ENCODE measurements around the gene TCEA2. TPM values are rescaled to one million over a fixed set of nuclear protein-coding genes. Genes with fewer than 3 reads are reported as not detected.
A peak's percentile ranks its signal among the peaks of the same experiment; 100 is the strongest.

Gene TCEA2
- total and polyA plus RNA-seq, 2 of the 13 experiments (the other 11 are each of a cell fraction or from before 2014, with no cell fraction given) = 28.1 to 33.7 TPM

- TF ChIP-seq E2F5 (CRISPR knock-in tag; conservative IDR thresholded peaks at IDR 0.05) = 0 out of 2 replicates have a peak, but pooled peaks have one; percentile 37
- TF ChIP-seq KDM6A (CRISPR knock-in tag; IDR thresholded peaks at IDR 0.05; ENCODE audit: low read depth) = peak; percentile 41; the same call in 1 of the 2 replicates
- peak; percentile 63 for TF ChIP-seq POLR2AphosphoS5 (IDR thresholded peaks at IDR 0.05; ENCODE audit: low read depth, low read length)
- TF ChIP-seq NR0B2 (CRISPR knock-in tag; IDR thresholded peaks at IDR 0.05) = peak; percentile 51; the same call in 1 of the 2 replicates
- TF ChIP-seq ZNF850 (CRISPR knock-in tag; conservative IDR thresholded peaks at IDR 0.05) = no peak
- peak; percentile 89 for TF ChIP-seq AGO2 (optimal IDR thresholded peaks at IDR 0.05; ENCODE audit: low read depth, low read length)
- peak; percentile 43; the same call in 1 of the 2 replicates for TF ChIP-seq ZGPAT (CRISPR knock-in tag; IDR thresholded peaks at IDR 0.05)
- TF ChIP-seq GMEB2 (CRISPR knock-in tag; IDR thresholded peaks at IDR 0.05; ENCODE audit: low read depth) = no peak
- TF ChIP-seq, protein P1, sequence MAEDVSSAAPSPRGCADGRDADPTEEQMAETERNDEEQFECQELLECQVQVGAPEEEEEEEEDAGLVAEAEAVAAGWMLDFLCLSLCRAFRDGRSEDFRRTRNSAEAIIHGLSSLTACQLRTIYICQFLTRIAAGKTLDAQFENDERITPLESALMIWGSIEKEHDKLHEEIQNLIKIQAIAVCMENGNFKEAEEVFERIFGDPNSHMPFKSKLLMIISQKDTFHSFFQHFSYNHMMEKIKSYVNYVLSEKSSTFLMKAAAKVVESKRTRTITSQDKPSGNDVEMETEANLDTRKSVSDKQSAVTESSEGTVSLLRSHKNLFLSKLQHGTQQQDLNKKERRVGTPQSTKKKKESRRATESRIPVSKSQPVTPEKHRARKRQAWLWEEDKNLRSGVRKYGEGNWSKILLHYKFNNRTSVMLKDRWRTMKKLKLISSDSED (CRISPR knock-in tag; IDR thresholded peaks at IDR 0.05) = no peak; the same call in 1 of the 2 replicates
- TF ChIP-seq, protein P2, sequence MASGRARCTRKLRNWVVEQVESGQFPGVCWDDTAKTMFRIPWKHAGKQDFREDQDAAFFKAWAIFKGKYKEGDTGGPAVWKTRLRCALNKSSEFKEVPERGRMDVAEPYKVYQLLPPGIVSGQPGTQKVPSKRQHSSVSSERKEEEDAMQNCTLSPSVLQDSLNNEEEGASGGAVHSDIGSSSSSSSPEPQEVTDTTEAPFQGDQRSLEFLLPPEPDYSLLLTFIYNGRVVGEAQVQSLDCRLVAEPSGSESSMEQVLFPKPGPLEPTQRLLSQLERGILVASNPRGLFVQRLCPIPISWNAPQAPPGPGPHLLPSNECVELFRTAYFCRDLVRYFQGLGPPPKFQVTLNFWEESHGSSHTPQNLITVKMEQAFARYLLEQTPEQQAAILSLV (CRISPR knock-in tag; IDR thresholded peaks at IDR 0.05; ENCODE audit: borderline replicate concordance) = peak; percentile 56
- peak; percentile 76; the same call in 1 of the 2 replicates for TF ChIP-seq ZNF451 (CRISPR knock-in tag; IDR thresholded peaks at IDR 0.05)
- TF ChIP-seq ZSCAN12 (CRISPR knock-in tag; IDR thresholded peaks at IDR 0.05) = no peak
- TF ChIP-seq MIXL1 (CRISPR knock-in tag; IDR thresholded peaks at IDR 0.05) = no peak
- TF ChIP-seq, protein P3, sequence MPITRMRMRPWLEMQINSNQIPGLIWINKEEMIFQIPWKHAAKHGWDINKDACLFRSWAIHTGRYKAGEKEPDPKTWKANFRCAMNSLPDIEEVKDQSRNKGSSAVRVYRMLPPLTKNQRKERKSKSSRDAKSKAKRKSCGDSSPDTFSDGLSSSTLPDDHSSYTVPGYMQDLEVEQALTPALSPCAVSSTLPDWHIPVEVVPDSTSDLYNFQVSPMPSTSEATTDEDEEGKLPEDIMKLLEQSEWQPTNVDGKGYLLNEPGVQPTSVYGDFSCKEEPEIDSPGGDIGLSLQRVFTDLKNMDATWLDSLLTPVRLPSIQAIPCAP (CRISPR knock-in tag; IDR thresholded peaks at IDR 0.05; ENCODE audit: low read depth) = peak; percentile 77; the same call in 1 of the 2 replicates
- TF ChIP-seq, protein P4, sequence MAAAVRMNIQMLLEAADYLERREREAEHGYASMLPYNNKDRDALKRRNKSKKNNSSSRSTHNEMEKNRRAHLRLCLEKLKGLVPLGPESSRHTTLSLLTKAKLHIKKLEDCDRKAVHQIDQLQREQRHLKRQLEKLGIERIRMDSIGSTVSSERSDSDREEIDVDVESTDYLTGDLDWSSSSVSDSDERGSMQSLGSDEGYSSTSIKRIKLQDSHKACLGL (CRISPR knock-in tag; IDR thresholded peaks at IDR 0.05) = peak; percentile 71; the same call in 1 of the 2 replicates
- TF ChIP-seq AGO1 (IDR thresholded peaks at IDR 0.05; ENCODE audit: low read depth, low read length, poor library complexity, severe bottlenecking) = peak; percentile 94
- TF ChIP-seq ZNF570 (CRISPR knock-in tag; IDR thresholded peaks at IDR 0.05; ENCODE audit: borderline replicate concordance) = no peak
- peak; percentile 38 for TF ChIP-seq NCOA2 (CRISPR knock-in tag; IDR thresholded peaks at IDR 0.05)
- TF ChIP-seq ZNF124 (CRISPR knock-in tag; IDR thresholded peaks at IDR 0.05) = peak; percentile 46
- peak; percentile 35; the same call in 1 of the 2 replicates for TF ChIP-seq ZNF674 (CRISPR knock-in tag; IDR thresholded peaks at IDR 0.05; ENCODE audit: low read depth)
Measured at GRCh38 chr20:64065062-64065973, 2.3 kb downstream of the TCEA2 start (continued).
